ENCODE measurements around the gene ADARB2. TPM values are rescaled to one million over a fixed set of nuclear protein-coding genes. Genes with fewer than 3 reads are reported as not detected.

The ADARB2 gene
- total and polyA plus RNA-seq, 2 experiments from 2014 or later: 2.0 to 5.0 TPM

- no peak overlapping the region for H3K4me2 ChIP-seq
- no peaks in the 10 kb centered on the region for H3K36me3 ChIP-seq (ENCODE audit: insufficient read depth)
- no peak for ATAC-seq
- H3K9me2 ChIP-seq (ENCODE audit: insufficient read depth): peaks cover 11% of the 10 kb centered on the region; the same call in 1 of the 2 replicates
- H3K4me3 ChIP-seq: no peak overlapping the region
- no peak overlapping the region for H2AFZ ChIP-seq
- H3K27me3 ChIP-seq (ENCODE audit: insufficient read depth): no peaks in the 10 kb centered on the region
- H3K27ac ChIP-seq (ENCODE audit: low read depth): no peak overlapping the region
- no peaks in the 10 kb centered on the region for H3F3A ChIP-seq (replicated peaks; ENCODE audit: low read depth)
- DNase-seq (ENCODE audit: low spot score): no peak
- Mint-ChIP-seq H3K9me3 (peaks cover 2% of the 10 kb centered on the region; the same call in 1 of the 3 replicates), H3K4me1 (peaks cover 10% of the 10 kb centered on the region), H3K27ac (no peak overlapping the region), H3K36me3 (ENCODE audit: low read depth) (no peaks in the 10 kb centered on the region), H3K27me3 (ENCODE audit: insufficient read depth, low read depth, poor library complexity) (peaks cover 3% of the 10 kb centered on the region), H3K4me3 (no peak overlapping the region)
- H3K79me2 ChIP-seq (replicated peaks; ENCODE audit: insufficient read depth): no peaks in the 10 kb centered on the region
- TF ChIP-seq ZNF114 (CRISPR knock-in tag; IDR thresholded peaks at IDR 0.05): no peak
- no peaks in the 10 kb centered on the region for H4K20me1 ChIP-seq (replicated peaks; ENCODE audit: insufficient read depth)
- no peaks in the 10 kb centered on the region for H3K4me1 ChIP-seq (ENCODE audit: insufficient read depth)
These were observed 397.9 kb downstream of the ADARB2 start for GRCh38 chr10:1339396-1339795.

DNA sequence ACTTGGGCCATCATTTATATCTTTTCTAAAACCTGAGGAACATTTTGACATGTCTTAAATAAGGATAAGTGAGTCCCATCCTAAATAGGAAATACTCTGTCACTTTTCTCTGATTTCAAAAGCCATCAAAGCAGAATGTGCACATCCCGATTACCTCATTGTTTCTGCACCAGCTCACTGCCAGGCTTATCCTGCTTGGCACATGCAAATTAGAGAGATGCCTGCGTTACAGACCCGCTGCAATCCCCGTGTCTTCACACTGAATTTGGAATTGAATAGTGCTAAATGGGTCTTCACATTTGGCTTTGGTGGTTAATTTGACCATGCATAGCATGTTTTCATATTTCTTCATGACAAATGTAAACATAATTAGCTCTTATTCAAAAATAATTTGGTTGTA lies 401.7 kb downstream of the ADARB2 start:
- H2AFZ ChIP-seq: no peak overlapping the region
- Mint-ChIP-seq H3K36me3 (ENCODE audit: low read depth) (no peaks in the 10 kb centered on the region), H3K27ac (no peak overlapping the region), H3K4me1 (peaks cover 17% of the 10 kb centered on the region), H3K27me3 (ENCODE audit: insufficient read depth, low read depth, poor library complexity) (peaks cover 3% of the 10 kb centered on the region), H3K9me3 (no peaks in the 10 kb centered on the region), H3K4me3 (no peak overlapping the region)
- no peak overlapping the region for H3K4me2 ChIP-seq
- TF ChIP-seq POLR2AphosphoS5 (IDR thresholded peaks at IDR 0.05; ENCODE audit: low read depth): no peak
- TF ChIP-seq ETS1 (IDR thresholded peaks at IDR 0.05): no peak
- TF ChIP-seq ZNF114 (CRISPR knock-in tag; IDR thresholded peaks at IDR 0.05): no peak
- TF ChIP-seq CREB1 (CRISPR knock-in tag; IDR thresholded peaks at IDR 0.05; ENCODE audit: low read depth): no peak
- TF ChIP-seq REST (IDR thresholded peaks at IDR 0.05; ENCODE audit: unreplicated experiment): no peak
- H3K36me3 ChIP-seq (ENCODE audit: insufficient read depth): no peaks in the 10 kb centered on the region
- no peak overlapping the region for H3K27ac ChIP-seq (ENCODE audit: low read depth)
- no peak for DNase-seq (ENCODE audit: low spot score)
- H3K4me1 ChIP-seq (ENCODE audit: insufficient read depth): no peaks in the 10 kb centered on the region
- H3K4me3 ChIP-seq: no peak overlapping the region
- ATAC-seq: peak; percentile 35; the same call in 2 of the 3 replicates
- no peaks in the 10 kb centered on the region for H3K27me3 ChIP-seq (ENCODE audit: insufficient read depth)
- H4K20me1 ChIP-seq (replicated peaks; ENCODE audit: insufficient read depth): no peaks in the 10 kb centered on the region
- no peaks in the 10 kb centered on the region for H3F3A ChIP-seq (replicated peaks; ENCODE audit: low read depth)
- H3K79me2 ChIP-seq (replicated peaks; ENCODE audit: insufficient read depth): no peaks in the 10 kb centered on the region
- peaks cover 8% of the 10 kb centered on the region; the same call in 1 of the 2 replicates for H3K9me2 ChIP-seq (ENCODE audit: insufficient read depth)

DNA sequence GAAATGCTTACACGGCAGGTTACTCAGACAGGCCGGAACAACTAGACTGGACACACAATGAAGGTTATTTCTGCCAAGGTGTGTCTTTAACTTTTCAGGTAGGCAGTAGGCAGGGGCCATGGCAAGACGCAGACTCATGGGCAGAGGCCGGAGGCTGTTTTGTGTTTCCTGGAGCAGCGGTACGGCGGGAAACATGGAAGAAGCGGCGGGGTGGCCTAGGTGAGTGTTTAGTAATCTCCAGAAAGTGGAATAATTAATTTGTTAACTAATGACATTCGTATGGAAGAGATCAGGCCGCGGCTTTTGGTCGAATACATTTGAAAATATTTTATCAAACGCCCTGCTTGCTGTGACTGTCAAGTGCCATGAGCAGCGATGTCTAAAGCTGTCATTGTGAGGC lies 403.3 kb downstream of the ADARB2 start:
- Histone ChIP-seq H2AFZ (no peak overlapping the region), H3K27ac (ENCODE audit: low read depth) (no peak overlapping the region), H3K9me2 (ENCODE audit: insufficient read depth) (peaks cover 8% of the 10 kb centered on the region; the same call in 1 of the 2 replicates), H3K4me1 (ENCODE audit: insufficient read depth) (no peaks in the 10 kb centered on the region; the same call in 1 of the 2 replicates), H3K4me2 (no peak overlapping the region), H3F3A (replicated peaks; ENCODE audit: low read depth) (no peaks in the 10 kb centered on the region), H3K79me2 (replicated peaks; ENCODE audit: insufficient read depth) (no peaks in the 10 kb centered on the region), H3K36me3 (ENCODE audit: insufficient read depth) (no peaks in the 10 kb centered on the region), H3K4me3 (no peak overlapping the region), H3K27me3 (ENCODE audit: insufficient read depth) (no peaks in the 10 kb centered on the region), H4K20me1 (replicated peaks; ENCODE audit: insufficient read depth) (no peaks in the 10 kb centered on the region)
- Mint-ChIP-seq H3K27ac (no peak overlapping the region), H3K4me1 (peaks cover 21% of the 10 kb centered on the region), H3K4me3 (no peak overlapping the region), H3K36me3 (ENCODE audit: low read depth) (no peaks in the 10 kb centered on the region), H3K27me3 (ENCODE audit: insufficient read depth, low read depth, poor library complexity) (peaks cover 7% of the 10 kb centered on the region), H3K9me3 (no peaks in the 10 kb centered on the region)
- ATAC-seq (no peak), DNase-seq (ENCODE audit: low spot score) (no peak)
- TF ChIP-seq ZNF114 (CRISPR knock-in tag; IDR thresholded peaks at IDR 0.05): no peak
- no peak for TF ChIP-seq ETS1 (IDR thresholded peaks at IDR 0.05)
